VCaP (cell line): ENCODE results near the gene ATXN1.

Source experiments
- H3K27ac ChIP-seq: fragments of 450-650 bp; 2 replicates; pipeline ENCODE4 v1.5.1; 2017
- CTCF ChIP-seq: fragments of 450-650 bp; conservative IDR thresholded peaks from 2 replicates; pipeline ENCODE4 v1.5.1; 2017; ENCODE audit warnings: mild to moderate bottlenecking, moderate library complexity

ATXN1 gene

DNA sequence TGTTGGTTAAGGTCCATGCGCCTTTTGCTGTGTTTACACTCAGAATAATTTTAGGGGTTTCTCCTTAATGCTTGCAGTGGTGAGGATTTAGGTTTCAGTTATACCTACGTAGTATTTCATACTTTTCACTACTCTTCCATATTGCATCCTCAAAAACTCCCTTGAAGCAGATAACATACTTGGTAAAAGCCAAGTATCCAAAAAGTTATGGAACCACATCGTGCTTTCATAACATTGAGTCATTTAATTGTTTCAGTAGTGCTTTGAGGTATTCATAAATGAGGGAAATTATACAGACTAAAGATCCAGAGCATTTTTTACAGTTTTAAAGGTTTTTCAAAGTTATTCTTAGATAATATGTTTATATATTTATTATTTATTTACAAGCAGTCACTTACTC lies 4.0 kb upstream of the ATXN1 start:
- no peak overlapping the region for H3K27ac ChIP-seq
- no peak for TF ChIP-seq CTCF

DNA sequence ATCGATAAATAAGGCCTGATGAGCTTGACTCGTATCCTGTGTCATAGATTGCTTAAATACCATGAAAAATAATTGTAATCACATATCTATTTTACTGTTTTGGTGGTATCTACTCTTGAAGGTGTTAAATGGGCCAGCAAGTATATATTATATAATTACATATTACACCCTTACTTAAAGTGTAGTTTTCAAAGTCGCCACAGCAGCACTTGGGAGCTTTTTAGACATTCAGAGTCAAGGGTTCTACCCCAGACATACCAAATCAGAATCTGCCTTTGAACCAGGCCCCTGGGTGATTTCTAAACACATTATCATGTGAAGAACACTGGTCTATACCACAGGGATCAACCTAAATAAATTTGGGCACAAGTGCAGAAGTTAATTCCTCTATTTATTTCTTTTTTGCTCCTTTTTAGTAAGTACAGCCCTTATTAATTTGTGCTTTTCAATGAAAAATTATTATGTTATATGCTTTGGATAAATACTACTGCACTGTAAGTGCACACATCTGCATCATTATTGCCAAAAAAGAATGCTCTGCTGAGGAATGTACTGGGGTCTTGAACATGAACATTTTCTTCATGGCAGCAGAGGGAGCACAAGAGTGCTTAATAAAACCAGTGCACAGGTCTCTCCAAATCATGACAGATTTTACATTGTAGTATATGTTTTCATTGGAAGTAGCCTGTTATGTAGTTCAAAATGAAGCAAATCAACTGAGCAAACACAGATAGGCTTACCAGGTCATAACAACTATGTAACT lies 3.1 kb upstream of the ATXN1 start:
- no peak overlapping the region for H3K27ac ChIP-seq
- TF ChIP-seq CTCF = peak; percentile 38

GRCh38 chr6:16762550-16763477 lies 1.6 kb upstream of the ATXN1 start:
- H3K27ac ChIP-seq = peak overlapping the region; percentile 77
- peak; percentile 65 for TF ChIP-seq CTCF

DNA sequence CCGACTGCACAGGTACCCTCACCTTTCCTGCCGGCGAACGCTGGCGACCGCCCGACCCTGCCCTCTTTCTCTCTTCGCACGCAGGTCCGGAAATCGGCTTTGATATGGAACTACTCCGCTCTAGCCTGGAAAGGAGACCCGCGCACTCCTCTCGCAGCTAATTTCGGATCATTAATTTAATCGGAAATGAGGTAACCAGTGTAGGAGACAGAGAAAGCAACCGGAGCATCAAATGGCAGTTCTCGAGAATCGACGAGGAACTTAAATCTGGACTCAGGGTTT lies 949 bp upstream of the ATXN1 start:
- no peak for TF ChIP-seq CTCF
- H3K27ac ChIP-seq = peak overlapping the region; percentile 77

- no peak for TF ChIP-seq CTCF
- peak overlapping the region; percentile 77 for H3K27ac ChIP-seq
Observed at GRCh38 chr6:16761471-16762267, 409 bp upstream of the ATXN1 start.

GRCh38 chr6:16759646-16760515 lies 1.4 kb downstream of the ATXN1 start:
- peak overlapping the region; percentile 77 for H3K27ac ChIP-seq
- no peak for TF ChIP-seq CTCF
